Left colon (tissue), 2 donors: ENCODE measurements around the gene CFAP20. TPM values are rescaled to one million over a fixed set of nuclear protein-coding genes. Genes with fewer than 3 reads are reported as not detected.

Source experiments
- ATAC-seq: fragments of 200-7000 bp; cut with Tn5 transposase; one replicate; pipeline ENCODE4 v1.9.1; 2020; ENCODE audit warnings: mild to moderate bottlenecking, moderate library complexity
- DNase-seq, 2 donors: peaks; one replicate each; pipeline ENCODE4 v3.0.0-alpha.2; 2020
- intact Hi-C, 2 donors: fragments of 100-400 bp; cut with DNase I in 1 of 2; cut with micrococcal nuclease in 1 of 2; formaldehyde crosslinking; loops; one replicate each; pipeline versions ENCODE4 v1.11.2 to v1.14.0; 2022; cut with DNase I, micrococcal nuclease
- long read RNA-seq: library from polyadenylated mRNA; unstranded; transcript quantifications from one replicate; pipeline ENCODE4 v2.0.0, GENCODE V29; 2021
- total RNA-seq, 2 donors: library from RNA; stranded (reverse); fragmentation: NEBNext Ultra II Directional; extraction: Animal tissue kit (Norgen Biotek cat#: 25700); gene quantifications; one replicate each; pipeline ENCODE4 v1.2.1, GENCODE V29; 2021
- donor health status: DM: no; HTN: no; CAD: no.
- donor health status: DM: yes; HTN: yes; CAD: no.

Gene CFAP20
- 10 to 100 TPM; 18.1 to 20.9 TPM for total RNA-seq
- long read RNA-seq, transcript CFAP20-201 (6 exons, 1,354 nt): major isoform, 23 of 24 reads
- long read RNA-seq, partial matches to known transcripts: 1 of 24 reads
- long read RNA-seq, other reads (novel, unspliced or antisense): 0 of 24 reads

- intact Hi-C loops: loop anchor here in 1 of 2 donors (10.0 kb wide), 1 partner anchor 105 kb away; the partner anchor contains the start of gene MMP15
- DNase-seq (peak; percentile 99 to 100), ATAC-seq (peak; percentile 94)
These were observed at the start of gene CFAP20 for GRCh38 chr16:58129097-58129936. Gene CFAP20 (minus strand): TSS chr16:58129381. CDS start chr16:58129115, 266 bp downstream.

- ATAC-seq (no peak), DNase-seq (no peak)
- intact Hi-C loops: no loop called here
These were observed 48.2 kb upstream of the CFAP20 start for GRCh38 chr16:58177353-58177710.

- DNase-seq (no peak), ATAC-seq (no peak)
- intact Hi-C loops: no loop called here
These were observed 47.6 kb upstream of the CFAP20 start for GRCh38 chr16:58176608-58177352.

GRCh38 chr16:58170223-58170622 is 41.0 kb upstream of the CFAP20 start:
- no peak for ATAC-seq
- intact Hi-C loops: no loop called here

GRCh38 chr16:58160855-58161254 is 31.7 kb upstream of the CFAP20 start:
- DNase-seq: no peak
- intact Hi-C loops: no loop called here
- no peak for ATAC-seq

More at GRCh38 chr16:58170223-58170622, 41.0 kb upstream of the CFAP20 start:
- no peak for DNase-seq

- no peak for ATAC-seq
- intact Hi-C loops: no loop called here
- DNase-seq: no peak
These were observed 29.5 kb upstream of the CFAP20 start for GRCh38 chr16:58158725-58159124.

- DNase-seq (no peak), ATAC-seq (no peak)
- intact Hi-C loops: no loop called here
These were observed 28.9 kb upstream of the CFAP20 start for GRCh38 chr16:58157951-58158540.

GRCh38 chr16:58157239-58157638 is 28.1 kb upstream of the CFAP20 start:
- DNase-seq: no peak
- ATAC-seq: no peak
- intact Hi-C loops: no loop called here

- no peak for DNase-seq
- no peak for ATAC-seq
- intact Hi-C loops: no loop called here
These were observed 26.7 kb upstream of the CFAP20 start for GRCh38 chr16:58155839-58156238.

GRCh38 chr16:58154345-58154744 is 25.2 kb upstream of the CFAP20 start:
- DNase-seq (no peak), ATAC-seq (no peak)
- intact Hi-C loops: no loop called here

- DNase-seq (no peak), ATAC-seq (no peak)
- intact Hi-C loops: no loop called here
These were observed 23.2 kb upstream of the CFAP20 start for GRCh38 chr16:58152246-58152868.

- no peak for ATAC-seq
- intact Hi-C loops: no loop called here
- no peak for DNase-seq
These were observed 19.3 kb upstream of the CFAP20 start for GRCh38 chr16:58148526-58148925.

GRCh38 chr16:58148099-58148498 is 18.9 kb upstream of the CFAP20 start:
- intact Hi-C loops: no loop called here
- ATAC-seq: no peak

GRCh38 chr16:58138852-58139251 is 9.7 kb upstream of the CFAP20 start:
- ATAC-seq (no peak), DNase-seq (no peak)
- intact Hi-C loops: loop anchor here in 1 of 2 donors (10.0 kb wide), 1 partner anchor 56 kb away; the partner anchor contains the start of gene CSNK2A2

More at GRCh38 chr16:58148099-58148498, 18.9 kb upstream of the CFAP20 start:
- DNase-seq: no peak

- ATAC-seq: no peak
- intact Hi-C loops: loop anchor here in 1 of 2 donors (10.0 kb wide), 1 partner anchor 57 kb away; the partner anchor contains the start of gene CSNK2A2
- no peak for DNase-seq
These were observed 8.4 kb upstream of the CFAP20 start for GRCh38 chr16:58137581-58137980.

- intact Hi-C loops: loop anchor here in 1 of 2 donors (10.0 kb wide), 1 partner anchor 104 kb away; the partner anchor contains the start of gene MMP15
- ATAC-seq: peak; percentile 5
- DNase-seq: peak in 1 of 2 donors; percentile 34
These were observed 477 bp downstream of the CFAP20 start for GRCh38 chr16:58128711-58129096.

- intact Hi-C loops: loop anchor here in 1 of 2 donors (10.0 kb wide), 1 partner anchor 103 kb away; the partner anchor contains the start of gene MMP15
These were observed 975 bp downstream of the CFAP20 start for GRCh38 chr16:58128181-58128631.

GRCh38 chr16:58127634-58128033 is 1.5 kb downstream of the CFAP20 start:
- ATAC-seq (no peak), DNase-seq (no peak)
- intact Hi-C loops: loop anchor here (2.0 to 10.0 kb wide), 2 partner anchors 103 to 107 kb away; partner anchors contain the start of gene MMP15 (in 1 of the 2)

More at GRCh38 chr16:58128181-58128631, 975 bp downstream of the CFAP20 start:
- ATAC-seq (no peak), DNase-seq (no peak)
